Breast epithelium (tissue), 3 donors: Measurements from ENCODE around the gene SNPH.

Experiments used
- CTCF ChIP-seq, 3 donors: fragments of 450-650 bp; IDR thresholded peaks; one replicate each; pipeline ENCODE4 v1.5.1; 2016 to 2017; ENCODE audit warnings: antibody characterized with exemption in 3 of 3, mild to moderate bottlenecking in 3 of 3, moderate library complexity in 3 of 3
- POLR2A ChIP-seq: fragments of 450-650 bp; IDR thresholded peaks from one replicate; pipeline ENCODE4 v1.6.1; 2016; ENCODE audit warnings: antibody characterized with exemption, mild to moderate bottlenecking, moderate library complexity

DNA sequence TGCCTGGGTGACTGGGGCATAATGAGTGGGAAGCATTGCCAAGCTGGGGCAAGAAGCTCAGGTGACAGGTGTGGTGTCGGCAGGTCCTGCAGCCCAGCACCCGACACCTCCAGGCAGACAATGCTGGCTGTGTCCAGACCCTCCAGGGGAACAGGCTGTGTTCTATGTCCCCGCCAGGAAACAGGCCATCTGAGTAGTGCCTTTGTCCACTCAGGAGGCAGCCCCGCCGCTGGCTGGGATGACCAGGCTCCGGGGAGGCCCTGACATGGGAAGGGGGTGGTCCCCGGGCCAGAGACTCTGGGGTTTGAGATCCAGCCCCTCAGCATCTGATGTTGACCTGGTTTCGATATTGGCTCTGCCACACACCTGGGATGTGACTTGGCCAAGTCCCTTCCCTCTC lies 28.4 kb downstream of the SNPH start:
- TF ChIP-seq CTCF (IDR thresholded peaks at IDR 0.05) = no peak
- no peak for TF ChIP-seq POLR2A
